Mammary epithelial cell (primary cell): ENCODE results near the gene MAEA.

Source experiments
- EZH2 ChIP-seq: IDR thresholded peaks from 2 replicates; pipeline ENCODE4 v1.6.1; 2012; ENCODE audit warnings: low read length, inconsistent platforms, borderline replicate concordance
- TF ChIP-seq, protein P1 (sequence below), 2 donors: IDR thresholded peaks in 1 of 2; conservative IDR thresholded peaks in 1 of 2; 2 replicates each; pipeline ENCODE4 v1.5.1; 2011 to 2012; ENCODE audit warnings: inconsistent platforms in 2 of 2, low read length in 2 of 2, mild to moderate bottlenecking in 2 of 2, control low read depth in 1 of 2, low read depth in 1 of 2; ENCODE audit not compliant: insufficient read depth in 1 of 2; ENCODE audit errors: extremely low read depth in 1 of 2

DNA sequence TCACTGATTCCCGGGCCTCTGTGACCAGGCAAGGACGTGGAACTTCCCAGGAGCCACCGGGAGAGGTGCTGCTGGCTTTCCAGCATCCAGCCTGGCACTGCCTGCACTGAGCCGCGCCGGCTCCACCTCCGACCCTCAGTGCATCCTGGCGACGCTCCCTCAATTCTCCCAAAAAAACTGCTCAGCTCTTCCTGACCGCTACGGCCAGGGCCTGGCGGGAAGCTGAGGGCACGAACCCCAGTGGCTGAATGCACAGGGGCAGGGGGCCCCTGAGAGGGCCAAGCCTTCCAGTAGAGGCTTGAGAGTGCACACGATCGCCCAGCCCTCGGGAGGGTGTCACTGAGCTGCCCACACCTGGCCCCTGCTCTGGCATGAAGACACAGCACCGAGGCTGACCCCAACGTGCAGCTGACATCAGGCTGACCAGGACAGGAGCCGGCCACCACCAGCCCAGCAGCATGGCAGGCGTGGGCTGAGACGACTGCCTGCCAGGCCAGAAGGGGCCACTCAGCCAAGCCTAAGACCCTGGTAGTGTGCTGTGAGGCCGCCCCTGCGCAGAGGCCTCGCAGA, 47.7 kb upstream of the MAEA start:
- TF ChIP-seq, protein P1, sequence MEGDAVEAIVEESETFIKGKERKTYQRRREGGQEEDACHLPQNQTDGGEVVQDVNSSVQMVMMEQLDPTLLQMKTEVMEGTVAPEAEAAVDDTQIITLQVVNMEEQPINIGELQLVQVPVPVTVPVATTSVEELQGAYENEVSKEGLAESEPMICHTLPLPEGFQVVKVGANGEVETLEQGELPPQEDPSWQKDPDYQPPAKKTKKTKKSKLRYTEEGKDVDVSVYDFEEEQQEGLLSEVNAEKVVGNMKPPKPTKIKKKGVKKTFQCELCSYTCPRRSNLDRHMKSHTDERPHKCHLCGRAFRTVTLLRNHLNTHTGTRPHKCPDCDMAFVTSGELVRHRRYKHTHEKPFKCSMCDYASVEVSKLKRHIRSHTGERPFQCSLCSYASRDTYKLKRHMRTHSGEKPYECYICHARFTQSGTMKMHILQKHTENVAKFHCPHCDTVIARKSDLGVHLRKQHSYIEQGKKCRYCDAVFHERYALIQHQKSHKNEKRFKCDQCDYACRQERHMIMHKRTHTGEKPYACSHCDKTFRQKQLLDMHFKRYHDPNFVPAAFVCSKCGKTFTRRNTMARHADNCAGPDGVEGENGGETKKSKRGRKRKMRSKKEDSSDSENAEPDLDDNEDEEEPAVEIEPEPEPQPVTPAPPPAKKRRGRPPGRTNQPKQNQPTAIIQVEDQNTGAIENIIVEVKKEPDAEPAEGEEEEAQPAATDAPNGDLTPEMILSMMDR (conservative IDR thresholded peaks at IDR 0.05 in 1 of 2, IDR thresholded peaks at IDR 0.05 in 1 of 2; ENCODE audit: extremely low read depth in 1 of 2, insufficient read depth in 1 of 2, low read depth in 1 of 2, low read length in 2 of 2): no peak
- no peak for TF ChIP-seq EZH2
